ENCODE measurements around the gene DENND6A.

DENND6A gene

DNA sequence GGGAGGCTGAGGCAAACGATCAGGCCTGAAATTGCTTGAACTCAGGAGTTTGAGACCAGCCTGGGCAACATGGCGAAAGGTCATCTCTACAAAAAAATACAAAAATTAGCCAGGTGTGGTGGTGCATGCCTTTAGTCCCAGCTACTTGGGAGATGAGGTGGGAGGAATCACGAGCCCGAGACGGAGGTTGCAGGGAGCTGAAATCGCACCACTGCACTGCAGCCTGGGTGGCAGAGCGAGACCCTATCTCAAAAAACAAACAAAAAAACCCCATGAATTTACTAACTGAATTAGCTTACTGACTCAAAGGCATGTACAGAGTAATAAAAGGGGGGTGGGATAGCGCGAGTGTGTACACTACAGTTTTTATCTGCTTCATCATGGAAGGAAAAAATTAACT, 115.1 kb downstream of the DENND6A start:
- in situ Hi-C loops (cut with MboI; ENCODE audit: low sequenced_read_pairs, unreplicated experiment), result no loop called here
- no peak for DNase-seq (ENCODE audit: low spot score)

GRCh38 chr3:57575966-57576626, 116.8 kb downstream of the DENND6A start:
- TF ChIP-seq CTCF (IDR thresholded peaks at IDR 0.05; ENCODE audit: borderline replicate concordance, control extremely low read depth, extremely low read depth, insufficient read depth, missing control alignments), result no peak
- in situ Hi-C loops (cut with MboI; ENCODE audit: low sequenced_read_pairs, unreplicated experiment), result no loop called here
- DNase-seq (ENCODE audit: low spot score), result no peak

More for the DNA sequence above, 115.1 kb downstream of the DENND6A start:
- no peak for TF ChIP-seq CTCF (IDR thresholded peaks at IDR 0.05; ENCODE audit: borderline replicate concordance, control extremely low read depth, extremely low read depth, insufficient read depth, missing control alignments)

Measured in GM13976 (cell line).